Measurements from ENCODE around the gene INO80C. TPM values are rescaled to one million over a fixed set of nuclear protein-coding genes. Genes with fewer than 3 reads are reported as not detected.

INO80C gene
- total RNA-seq, 1 experiment from 2014 or later: 51.1 TPM

- Histone ChIP-seq H3K9ac (ENCODE audit: extremely low read depth, insufficient read length, low read length) (no peak overlapping the region), H4K8ac (replicated peaks; ENCODE audit: insufficient read length, low read depth, low read length) (no peak overlapping the region), H3K23me2 (ENCODE audit: insufficient read length, low read depth, low read length, poor library complexity, severe bottlenecking) (no peaks in the 10 kb centered on the region), H3K4me2 (ENCODE audit: insufficient read depth, insufficient read length, low read length) (no peak overlapping the region), H3K4ac (ENCODE audit: low read depth, low read length) (no peak overlapping the region), H4K20me1 (ENCODE audit: control insufficient read depth, insufficient read depth, insufficient read length) (no peaks in the 10 kb centered on the region), H3K14ac (ENCODE audit: insufficient read depth, low read length) (no peak overlapping the region), H3K18ac (ENCODE audit: insufficient read length, low read depth, low read length) (no peak overlapping the region), H2BK15ac (ENCODE audit: low read depth, low read length) (no peak overlapping the region), H3K79me2 (ENCODE audit: insufficient read depth, low read length) (no peaks in the 10 kb centered on the region), H3K27ac (ENCODE audit: insufficient read length, low read depth, low read length) (no peak overlapping the region), H2BK20ac (ENCODE audit: low read depth, low read length, poor library complexity, severe bottlenecking) (no peak overlapping the region), H3T11ph (ENCODE audit: low read length) (no peak overlapping the region), H4K5ac (ENCODE audit: insufficient read length, low read depth, low read length) (no peak overlapping the region), H2AK5ac (ENCODE audit: insufficient read length, low read length) (no peak overlapping the region), H2BK5ac (ENCODE audit: insufficient read length, low read length) (no peak overlapping the region), H2AFZ (ENCODE audit: low read length) (no peak overlapping the region), H3K56ac (ENCODE audit: insufficient read length, low read depth, low read length) (no peak overlapping the region), H2BK12ac (ENCODE audit: insufficient read length, low read depth, low read length) (no peak overlapping the region), H3K27me3 (ENCODE audit: insufficient read depth, low read length) (no peaks in the 10 kb centered on the region), H3K23ac (ENCODE audit: insufficient read length, low read depth, low read length) (no peak overlapping the region), H3K4me1 (ENCODE audit: insufficient read depth, low read length) (no peaks in the 10 kb centered on the region), H3K9me3 (ENCODE audit: control insufficient read depth, low read depth, low read length) (no peaks in the 10 kb centered on the region), H2BK120ac (ENCODE audit: low read depth, low read length, poor library complexity, severe bottlenecking) (no peak overlapping the region), H4K91ac (ENCODE audit: insufficient read length, low read depth, low read length) (no peak overlapping the region), H3K79me1 (ENCODE audit: insufficient read depth, low read depth, low read length, poor library complexity, severe bottlenecking) (no peaks in the 10 kb centered on the region)
- no peaks in the 10 kb centered on the region for H3K36me3 Mint-ChIP-seq (ENCODE audit: insufficient read depth in 1 of 3, low read depth in 3 of 3)
- no peaks in the 10 kb centered on the region for H3K9me3 Mint-ChIP-seq
- no peak overlapping the region for H3K4me3 Mint-ChIP-seq
- H3K27ac Mint-ChIP-seq: no peak overlapping the region
- TF ChIP-seq CTCF (conservative IDR thresholded peaks at IDR 0.05): no peak
- no peak for DNase-seq
- no CpG with 5 or more reads among the region's 2 CpGs for WGBS (ENCODE audit: extremely low coverage, insufficient read length, low lambda C conversion rate)
- no peaks in the 10 kb centered on the region for H3K27me3 Mint-ChIP-seq (ENCODE audit: low read depth)
- H3K4me1 Mint-ChIP-seq: no peaks in the 10 kb centered on the region; a peak in 1 of 4 replicates
These were observed 49.3 kb upstream of the INO80C start for GRCh38 chr18:35547008-35547605.
